Right ventricle myocardium inferior (tissue), 1 donor: ENCODE data around the gene MPZL2. TPM values are rescaled to one million over a fixed set of nuclear protein-coding genes. Genes with fewer than 3 reads are reported as not detected.

Experiments used
- ATAC-seq: fragments of 200-7000 bp; cut with Tn5 transposase; one replicate; pipeline ENCODE4 v1.9.1; 2020; ENCODE audit warnings: mild to moderate bottlenecking, moderate library complexity
- DNase-seq: peaks from one replicate; pipeline ENCODE4 v3.0.0; 2021; ENCODE audit errors: missing footprints
- intact Hi-C: fragments of 100-400 bp; cut with DNase I; formaldehyde crosslinking; loops from one replicate; pipeline ENCODE4 v1.11.0; 2022
- total RNA-seq: library from RNA; stranded (reverse); fragmentation: NEBNext Ultra II Directional; extraction: Animal tissue kit (Norgen Biotek cat#: 25700); gene quantifications from one replicate; pipeline ENCODE4 v1.2.1, GENCODE V29; 2021
- donor health status: DM: no; HTN: yes; CAD: no; lungs with severe emphysema.

MPZL2 gene
- total RNA-seq, 1 donor from 2014 or later: 11.4 TPM

GRCh38 chr11:118251858-118252652 is 12.0 kb downstream of the MPZL2 start, which contains the start of gene MPZL3:
Gene MPZL3 (minus strand): TSS chr11:118252365. CDS start chr11:118252294, 71 bp downstream.
- DNase-seq (peak; percentile 81), ATAC-seq (peak; percentile 76)
- intact Hi-C loops: loop anchor here (5.0 kb wide), 1 partner anchor 55 kb away; no protein-coding TSS in a partner anchor

GRCh38 chr11:118247041-118247440 is 17.1 kb downstream of the MPZL2 start:
- DNase-seq (no peak), ATAC-seq (no peak)
- intact Hi-C loops: no loop called here

GRCh38 chr11:118245936-118246562 is 18.0 kb downstream of the MPZL2 start:
- intact Hi-C loops: no loop called here
- ATAC-seq: no peak

GRCh38 chr11:118243993-118244762 is 19.9 kb downstream of the MPZL2 start:
- intact Hi-C loops: no loop called here
- ATAC-seq (no peak), DNase-seq (no peak)

More at GRCh38 chr11:118245936-118246562, 18.0 kb downstream of the MPZL2 start:
- DNase-seq: no peak

- intact Hi-C loops: no loop called here
- no peak for ATAC-seq
- DNase-seq: no peak
These were observed 20.9 kb downstream of the MPZL2 start for GRCh38 chr11:118243161-118243560.

- no peak for DNase-seq
- intact Hi-C loops: no loop called here
- no peak for ATAC-seq
These were observed 22.4 kb downstream of the MPZL2 start for GRCh38 chr11:118241764-118242098.

GRCh38 chr11:118240999-118241763 is 22.9 kb downstream of the MPZL2 start:
- intact Hi-C loops: no loop called here
- ATAC-seq: peak; percentile 70
- DNase-seq: no peak

- intact Hi-C loops: no loop called here
- ATAC-seq (no peak), DNase-seq (no peak)
These were observed 24.4 kb downstream of the MPZL2 start for GRCh38 chr11:118239509-118240205.

GRCh38 chr11:118238929-118239328 is 25.2 kb downstream of the MPZL2 start:
- ATAC-seq: no peak
- intact Hi-C loops: no loop called here
- DNase-seq: no peak

- ATAC-seq: no peak
- no peak for DNase-seq
- intact Hi-C loops: no loop called here
These were observed 25.7 kb downstream of the MPZL2 start for GRCh38 chr11:118238421-118238820.

- intact Hi-C loops: no loop called here
- no peak for DNase-seq
- no peak for ATAC-seq
These were observed 27.9 kb downstream of the MPZL2 start for GRCh38 chr11:118236170-118236569.

- intact Hi-C loops: no loop called here
- ATAC-seq (peak; percentile 64), DNase-seq (no peak)
These were observed 29.3 kb downstream of the MPZL2 start for GRCh38 chr11:118234833-118235232.

- DNase-seq: no peak
These were observed 30.2 kb downstream of the MPZL2 start for GRCh38 chr11:118233850-118234249.

GRCh38 chr11:118233377-118233776 is 30.7 kb downstream of the MPZL2 start:
- intact Hi-C loops: no loop called here
- DNase-seq: no peak
- ATAC-seq: no peak

More at GRCh38 chr11:118233850-118234249, 30.2 kb downstream of the MPZL2 start:
- no peak for ATAC-seq
- intact Hi-C loops: no loop called here

GRCh38 chr11:118232659-118233058 is 31.4 kb downstream of the MPZL2 start:
- DNase-seq: no peak
- intact Hi-C loops: no loop called here
- ATAC-seq: no peak

GRCh38 chr11:118231461-118231860 is 32.6 kb downstream of the MPZL2 start:
- DNase-seq (no peak), ATAC-seq (no peak)
- intact Hi-C loops: no loop called here

GRCh38 chr11:118230088-118230487 is 34.0 kb downstream of the MPZL2 start:
- intact Hi-C loops: no loop called here
- no peak for ATAC-seq

GRCh38 chr11:118229274-118229847 is 34.7 kb downstream of the MPZL2 start:
- no peak for DNase-seq
- no peak for ATAC-seq
- intact Hi-C loops: no loop called here

More at GRCh38 chr11:118230088-118230487, 34.0 kb downstream of the MPZL2 start:
- DNase-seq: no peak
